Activated CD4-positive, alpha-beta T cell treated with anti-CD3 and anti-CD28 coated beads, Interleukin-2, amount 50 U/mL, for 24 hours (primary cell): ENCODE results near the gene MARVELD2.
"Not testable (repeated sequence)": the region's sequence is repeated elsewhere in the genome, so short reads cannot be mapped to it uniquely, and the experiment has no call there.

Source experiments
- DNase-seq, 2 donors: peaks; one replicate each; pipeline ENCODE4 v3.0.0-alpha.2; 2020; ENCODE audit warnings: low read depth in 1 of 2, low spot score in 1 of 2

The MARVELD2 gene

DNA sequence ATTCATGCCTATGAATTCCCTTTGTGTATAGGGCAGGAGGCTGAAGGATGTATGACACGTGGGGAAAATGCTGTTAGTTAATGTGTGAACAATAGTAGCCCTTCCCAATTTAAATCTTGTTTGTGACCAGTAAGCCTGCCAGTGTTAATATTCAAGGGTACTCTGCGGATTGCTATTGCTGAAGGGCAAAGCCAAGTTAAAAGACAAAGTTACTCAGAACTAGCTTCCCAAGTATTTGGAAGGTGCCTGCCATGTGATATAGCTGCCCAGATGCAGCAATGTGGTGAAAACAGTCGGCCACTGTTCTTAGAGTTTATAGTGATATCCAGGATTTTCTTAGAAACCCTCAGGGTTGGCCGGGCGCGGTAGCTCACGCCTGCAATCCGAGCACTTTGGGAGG lies 34.6 kb downstream of the MARVELD2 start:
- no peak for DNase-seq

DNA sequence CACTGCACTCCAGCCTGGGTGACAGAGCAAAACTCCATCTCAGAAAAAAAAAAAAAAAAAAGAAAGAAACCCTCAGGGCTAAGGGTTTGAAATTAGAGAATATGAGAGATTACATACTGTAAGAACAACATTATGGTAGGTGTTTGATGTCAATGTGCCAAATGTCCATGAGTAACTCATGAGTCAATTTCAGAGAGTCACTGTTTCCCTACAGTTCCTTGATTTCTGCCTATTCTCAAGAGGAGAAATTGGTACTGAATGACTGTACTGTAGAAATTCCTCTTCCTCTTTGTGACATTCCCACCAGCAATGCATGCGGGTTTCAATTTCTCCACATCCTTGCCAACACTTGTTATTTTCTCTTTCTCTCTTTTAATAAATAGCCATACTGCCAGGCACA lies 35.2 kb downstream of the MARVELD2 start:
- no peak for DNase-seq

- DNase-seq = not testable (repeated sequence)
Measured at GRCh38 chr5:69450527-69450926, 35.6 kb downstream of the MARVELD2 start.

GRCh38 chr5:69451941-69452647 lies 37.2 kb downstream of the MARVELD2 start:
- DNase-seq = no peak

DNA sequence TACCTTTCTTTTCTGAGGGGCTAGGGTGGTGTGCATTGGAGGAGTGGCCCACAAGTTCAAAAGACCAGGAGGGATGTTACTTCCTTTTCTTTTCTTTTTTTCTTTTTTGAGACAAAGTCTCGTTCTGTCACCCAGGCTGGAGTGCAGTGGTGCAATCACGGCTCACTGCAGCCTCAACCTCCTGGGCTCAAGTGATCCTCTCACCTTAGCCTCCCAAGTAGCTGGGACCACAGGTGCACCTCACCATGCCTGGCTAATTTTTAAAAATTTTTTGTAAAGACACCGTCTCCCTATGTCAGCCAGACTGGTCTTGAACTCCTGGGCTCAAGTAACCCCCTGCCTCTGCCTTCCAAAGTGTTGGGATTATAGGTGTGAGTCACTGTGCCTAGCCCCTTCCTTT lies 38.6 kb downstream of the MARVELD2 start:
- DNase-seq = not testable (repeated sequence)

- DNase-seq = no peak
Measured at GRCh38 chr5:69454460-69455249, 39.7 kb downstream of the MARVELD2 start.

- not testable (repeated sequence) for DNase-seq
Measured at GRCh38 chr5:69455428-69455988, 40.6 kb downstream of the MARVELD2 start.

DNA sequence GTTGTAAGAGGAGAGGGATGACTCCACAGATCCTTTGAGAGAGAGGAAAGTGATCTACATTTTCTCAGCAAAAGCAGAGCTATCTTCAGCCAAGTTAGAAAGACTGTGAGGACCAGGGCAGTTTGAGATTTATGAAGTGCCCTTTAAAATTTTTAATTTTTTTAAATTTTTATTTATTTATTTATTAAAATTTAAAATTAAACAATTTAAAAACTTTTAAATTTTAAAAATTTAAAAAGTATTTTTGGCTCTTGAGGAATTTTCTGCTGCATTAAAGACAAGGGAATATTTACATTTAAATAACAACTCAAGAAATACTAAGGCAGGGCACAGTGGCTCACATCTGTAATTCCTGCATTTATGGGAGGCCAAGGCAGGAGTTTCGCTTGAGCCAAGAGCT lies 47.3 kb downstream of the MARVELD2 start:
- no peak for DNase-seq

GRCh38 chr5:69466375-69466774 lies 51.5 kb downstream of the MARVELD2 start:
- not testable (repeated sequence) for DNase-seq

DNA sequence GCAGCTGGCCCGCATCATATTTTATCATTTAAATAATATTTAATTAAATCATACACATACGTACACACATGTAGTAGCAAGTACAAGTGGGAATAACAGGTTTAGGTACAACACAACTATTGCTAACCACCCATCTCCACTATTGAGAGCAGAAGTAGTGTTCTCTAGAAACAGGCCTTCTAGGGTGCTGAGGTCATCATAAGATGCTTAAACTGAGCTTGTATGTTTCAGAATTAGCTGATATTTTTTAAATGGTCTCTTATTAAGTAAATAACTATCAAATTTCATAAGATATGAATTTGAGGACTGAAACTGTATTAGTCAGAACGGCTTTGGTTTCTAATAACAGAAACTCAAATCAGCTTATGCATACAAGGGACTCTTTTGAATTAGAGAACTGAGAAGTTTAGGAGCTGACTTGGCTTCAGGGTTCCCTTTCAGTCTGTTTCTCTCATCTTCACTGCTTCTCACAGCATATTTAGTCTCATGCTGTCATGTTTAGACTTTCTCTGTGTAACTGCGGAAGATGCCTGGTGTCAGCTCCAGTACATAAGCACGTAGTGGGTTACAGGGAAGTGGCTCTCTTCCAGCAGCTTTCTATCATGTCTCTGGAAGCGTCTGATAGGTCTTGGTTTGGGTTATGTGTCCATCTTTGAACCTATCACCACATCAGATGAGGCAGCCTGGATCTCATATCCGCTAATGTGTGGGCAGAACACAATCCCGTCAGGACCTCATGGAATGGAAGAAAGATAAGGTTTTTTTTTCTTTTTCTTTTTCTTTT lies 52.7 kb downstream of the MARVELD2 start:
- DNase-seq = no peak

- DNase-seq = no peak
Measured at GRCh38 chr5:69468631-69469030, 53.7 kb downstream of the MARVELD2 start.

DNA sequence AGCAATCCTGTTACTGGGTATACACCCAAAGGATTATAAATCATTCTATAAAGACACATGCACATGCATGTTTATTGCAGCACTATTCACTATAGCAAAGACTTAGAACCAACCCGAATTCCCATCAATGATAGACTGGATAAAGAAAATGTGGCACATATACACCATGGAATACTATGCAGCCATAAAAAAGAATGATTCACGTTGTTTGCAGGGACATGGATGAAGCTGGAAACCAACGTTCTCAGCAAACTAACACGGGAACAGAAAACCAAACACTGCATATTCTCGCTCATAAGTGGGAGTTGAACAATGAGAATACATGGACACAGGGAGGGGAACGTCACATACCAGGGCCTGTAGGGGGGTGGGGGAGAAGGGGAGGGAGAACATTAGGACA lies 56.6 kb downstream of the MARVELD2 start:
- not testable (repeated sequence) for DNase-seq

DNA sequence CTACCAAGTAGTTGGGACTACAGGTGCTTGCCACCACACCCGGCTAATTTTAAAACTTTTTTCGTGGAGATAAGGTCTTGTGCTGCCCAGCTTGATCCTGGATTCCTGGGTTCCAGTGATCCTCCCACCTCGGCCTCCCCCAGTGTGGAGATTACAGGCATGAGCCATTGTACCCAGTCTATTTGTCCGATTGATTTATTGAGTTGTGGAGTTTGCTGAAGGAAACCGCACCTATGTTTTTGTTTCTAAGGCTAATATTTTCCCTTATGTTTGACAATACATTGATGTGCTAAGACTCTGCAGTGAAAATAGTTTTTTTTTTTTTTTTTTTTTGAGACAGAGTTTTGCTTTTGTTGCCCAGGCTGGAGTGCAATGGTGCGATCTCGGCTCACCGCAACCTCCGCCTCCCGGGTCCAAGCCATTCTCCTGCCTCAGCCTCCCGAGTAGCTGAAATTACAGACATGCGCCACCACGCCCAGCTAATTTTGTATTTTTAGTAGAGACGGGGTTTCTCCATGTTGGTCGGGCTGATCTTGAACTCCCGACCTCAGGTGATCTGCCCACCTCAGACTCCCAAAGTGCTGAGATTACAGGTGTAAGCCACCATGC lies 57.7 kb downstream of the MARVELD2 start:
- not testable (repeated sequence) for DNase-seq

DNA sequence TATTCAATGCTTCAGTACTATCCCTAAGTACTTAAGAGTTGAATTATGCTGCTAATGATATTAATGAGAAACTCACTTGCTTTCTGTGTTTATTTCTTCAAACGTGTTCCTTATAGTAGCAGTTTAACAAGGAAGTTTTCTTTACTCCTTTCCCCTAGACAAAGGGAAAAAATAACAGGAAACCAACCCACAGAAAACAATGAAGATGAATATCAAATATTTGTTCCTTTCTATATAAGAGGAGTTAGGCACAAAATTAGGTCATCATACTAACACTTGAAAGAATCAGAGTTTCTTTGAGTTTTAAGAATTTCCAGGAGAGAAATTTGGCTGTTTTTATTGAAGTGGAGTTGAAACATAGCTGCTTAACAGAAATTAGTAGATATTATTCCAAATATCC lies 62.3 kb downstream of the MARVELD2 start:
- DNase-seq = no peak

GRCh38 chr5:69478296-69478695 lies 63.4 kb downstream of the MARVELD2 start:
- not testable (repeated sequence) for DNase-seq

DNA sequence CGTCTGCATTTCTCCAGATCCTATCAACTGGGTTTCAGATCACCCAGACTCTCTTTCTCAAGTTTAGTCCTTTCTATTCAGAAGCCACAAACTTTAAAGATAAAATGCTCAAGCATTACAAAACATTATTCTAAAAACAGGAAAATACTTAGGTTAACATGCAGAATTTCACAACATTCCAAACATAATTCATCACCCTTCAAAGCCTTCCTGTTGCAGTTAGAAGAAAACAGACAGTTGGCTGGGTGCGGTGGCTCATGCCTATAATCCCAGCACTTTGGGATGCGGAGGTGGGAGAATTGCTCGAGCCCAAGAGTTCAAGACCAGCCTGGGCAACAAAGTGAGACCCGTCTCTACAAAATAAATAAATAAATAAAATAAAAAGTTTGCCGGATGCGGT lies 70.0 kb downstream of the MARVELD2 start:
- no peak for DNase-seq

- DNase-seq = no peak
Measured at GRCh38 chr5:69485471-69485870, 70.6 kb downstream of the MARVELD2 start.

DNA sequence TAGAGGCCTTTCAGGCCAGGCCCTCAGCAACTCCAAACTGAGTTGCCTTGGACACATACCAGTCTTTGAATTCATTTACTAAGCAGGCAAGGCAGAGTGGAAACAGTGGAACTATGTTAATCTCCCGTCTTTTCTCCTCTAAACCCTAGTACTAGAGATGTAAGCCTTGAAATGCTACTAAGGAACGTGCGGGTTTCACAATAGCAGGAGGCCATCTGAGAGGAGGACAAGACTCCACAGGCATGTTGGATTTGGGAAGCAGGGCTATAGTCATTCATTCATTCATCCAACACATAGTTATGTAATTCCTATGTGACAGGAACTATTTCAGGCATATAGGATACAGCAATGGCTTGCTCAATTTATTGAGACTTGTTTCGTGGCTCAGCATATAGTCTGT lies 74.3 kb downstream of the MARVELD2 start:
- no peak for DNase-seq

GRCh38 chr5:69491027-69491426 lies 76.1 kb downstream of the MARVELD2 start:
- DNase-seq = no peak

DNA sequence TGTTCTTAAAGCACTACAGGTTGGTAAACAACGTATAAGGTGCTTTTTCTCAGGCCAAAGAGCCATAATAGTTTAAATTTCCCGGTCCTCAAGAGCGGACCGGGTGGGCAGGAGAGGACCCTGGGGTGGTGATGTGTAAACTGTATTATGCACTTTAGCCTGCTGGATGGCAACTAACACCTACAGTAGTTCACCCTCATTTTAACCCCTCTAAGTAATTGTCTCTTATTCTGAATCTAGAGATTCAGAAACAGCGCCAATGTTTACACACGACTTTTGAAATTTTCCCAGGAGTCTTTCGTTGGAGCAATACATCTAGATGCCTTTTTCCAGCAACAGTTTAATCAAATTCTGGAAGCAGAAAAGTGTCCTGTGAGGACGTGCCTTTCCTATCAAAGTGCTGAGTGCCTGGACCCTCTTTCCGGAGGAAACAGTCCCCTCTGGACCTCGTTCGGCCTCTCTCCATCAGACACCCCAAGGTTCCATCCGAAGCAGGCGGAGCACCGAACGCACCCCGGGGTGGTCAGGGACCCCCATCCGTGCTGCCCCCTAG lies 77.0 kb downstream of the MARVELD2 start:
- DNase-seq = no peak
